T-helper 2 cell treated with Interferon-gamma antibody and Interleukin-4, amounts not matched to agents 5 μg/mL and 100 μg/mL, for 36 hours (primary cell): Measurements from ENCODE around the gene TMEM234.

Experiments
- DNase-seq: peaks from one replicate; pipeline ENCODE4 v3.0.0; 2021; ENCODE audit warnings: low spot score
- H3K27ac Mint-ChIP-seq: one replicate; pipeline ENCODE4 v1.8.0; 2021; ENCODE audit warnings: mild to moderate bottlenecking, mixed read lengths
- H3K27me3 Mint-ChIP-seq: one replicate; pipeline ENCODE4 v1.8.0; 2021; ENCODE audit warnings: low read depth, mixed read lengths
- H3K36me3 Mint-ChIP-seq: one replicate; pipeline ENCODE4 v1.8.0; 2021; ENCODE audit warnings: low read depth, mixed read lengths
- H3K4me1 Mint-ChIP-seq: one replicate; pipeline ENCODE4 v1.8.0; 2021; ENCODE audit warnings: low read depth, mixed read lengths
- H3K4me3 Mint-ChIP-seq: one replicate; pipeline ENCODE4 v1.8.0; 2022; ENCODE audit warnings: mild to moderate bottlenecking, moderate library complexity, mixed read lengths
- H3K9me3 Mint-ChIP-seq: one replicate; pipeline ENCODE4 v1.8.0; 2021; ENCODE audit warnings: mixed read lengths

Gene TMEM234

GRCh38 chr1:32223683-32224082 is 1.5 kb upstream of the TMEM234 start:
- Mint-ChIP-seq H3K4me1 (peaks cover 16% of the 10 kb centered on the region), H3K4me3 (peak overlapping the region; percentile 96), H3K36me3 (peaks cover 39% of the 10 kb centered on the region), H3K9me3 (no peaks in the 10 kb centered on the region), H3K27me3 (no peaks in the 10 kb centered on the region), H3K27ac (peak overlapping the region; percentile 96)
- no peak for DNase-seq

- H3K27ac Mint-ChIP-seq = peak overlapping the region; percentile 96
- H3K36me3 Mint-ChIP-seq = peaks cover 27% of the 10 kb centered on the region
- no peak for DNase-seq
- H3K4me1 Mint-ChIP-seq = peaks cover 15% of the 10 kb centered on the region
- peak overlapping the region; percentile 96 for H3K4me3 Mint-ChIP-seq
- no peaks in the 10 kb centered on the region for H3K9me3 Mint-ChIP-seq
- no peaks in the 10 kb centered on the region for H3K27me3 Mint-ChIP-seq
These were observed 573 bp downstream of the TMEM234 start for GRCh38 chr1:32221581-32221979.

GRCh38 chr1:32220746-32221580 is 1.2 kb downstream of the TMEM234 start:
- Mint-ChIP-seq H3K9me3 (no peaks in the 10 kb centered on the region), H3K27ac (peak overlapping the region; percentile 96), H3K4me3 (peak overlapping the region; percentile 96), H3K36me3 (peaks cover 27% of the 10 kb centered on the region), H3K4me1 (peaks cover 21% of the 10 kb centered on the region), H3K27me3 (no peaks in the 10 kb centered on the region)
- DNase-seq = no peak

GRCh38 chr1:32219022-32219421 is 3.1 kb downstream of the TMEM234 start:
- no peaks in the 10 kb centered on the region for H3K27me3 Mint-ChIP-seq
- peaks cover 19% of the 10 kb centered on the region for H3K36me3 Mint-ChIP-seq
- H3K4me1 Mint-ChIP-seq = peaks cover 18% of the 10 kb centered on the region
- no peaks in the 10 kb centered on the region for H3K9me3 Mint-ChIP-seq
- H3K4me3 Mint-ChIP-seq = no peak overlapping the region
- no peak for DNase-seq
- H3K27ac Mint-ChIP-seq = no peak overlapping the region

- H3K27me3 Mint-ChIP-seq = no peaks in the 10 kb centered on the region
- H3K9me3 Mint-ChIP-seq = no peaks in the 10 kb centered on the region
- H3K36me3 Mint-ChIP-seq = peaks cover 11% of the 10 kb centered on the region
- peaks cover 16% of the 10 kb centered on the region for H3K4me1 Mint-ChIP-seq
- DNase-seq = no peak
- H3K27ac Mint-ChIP-seq = no peak overlapping the region
- no peak overlapping the region for H3K4me3 Mint-ChIP-seq
These were observed 5.6 kb downstream of the TMEM234 start for GRCh38 chr1:32216566-32216965.

GRCh38 chr1:32215629-32216480 is 6.3 kb downstream of the TMEM234 start:
- Mint-ChIP-seq H3K4me1 (peaks cover 10% of the 10 kb centered on the region), H3K9me3 (no peaks in the 10 kb centered on the region), H3K4me3 (no peak overlapping the region), H3K27ac (peak overlapping the region; percentile 67), H3K36me3 (peaks cover 8% of the 10 kb centered on the region), H3K27me3 (no peaks in the 10 kb centered on the region)
- DNase-seq = peak; percentile 47

- H3K4me1 Mint-ChIP-seq = peaks cover 11% of the 10 kb centered on the region
- H3K27me3 Mint-ChIP-seq = no peaks in the 10 kb centered on the region
- H3K9me3 Mint-ChIP-seq = no peaks in the 10 kb centered on the region
- H3K4me3 Mint-ChIP-seq = no peak within 1 kb of the TSS
- peak within 1 kb of the TSS; percentile 43 for H3K27ac Mint-ChIP-seq
- peaks cover 14% of the 10 kb centered on the region for H3K36me3 Mint-ChIP-seq
- DNase-seq = no peak
These were observed 13.2 kb downstream of the TMEM234 start, which contains the start of gene DCDC2B for GRCh38 chr1:32208891-32209328. Gene DCDC2B (plus strand): TSS chr1:32209089. CDS start chr1:32209094, 5 bp downstream.

GRCh38 chr1:32208469-32208868 is 13.7 kb downstream of the TMEM234 start:
- no peaks in the 10 kb centered on the region for H3K9me3 Mint-ChIP-seq
- H3K27ac Mint-ChIP-seq = no peak overlapping the region

GRCh38 chr1:32205401-32206370 is 16.5 kb downstream of the TMEM234 start, which contains the start of gene IQCC:
Gene IQCC (plus strand): TSS chr1:32205671. CDS start chr1:32205682, 11 bp downstream.
- Mint-ChIP-seq H3K9me3 (no peaks in the 10 kb centered on the region), H3K36me3 (peaks cover 18% of the 10 kb centered on the region), H3K4me1 (peaks cover 26% of the 10 kb centered on the region), H3K27ac (peak within 1 kb of the TSS; percentile 84), H3K27me3 (no peaks in the 10 kb centered on the region), H3K4me3 (peak within 1 kb of the TSS; percentile 89)
- peak; percentile 88 for DNase-seq

More at GRCh38 chr1:32208469-32208868, 13.7 kb downstream of the TMEM234 start:
- peaks cover 11% of the 10 kb centered on the region for H3K4me1 Mint-ChIP-seq
- no peak for DNase-seq
- H3K27me3 Mint-ChIP-seq = no peaks in the 10 kb centered on the region
- H3K36me3 Mint-ChIP-seq = peaks cover 16% of the 10 kb centered on the region
- no peak overlapping the region for H3K4me3 Mint-ChIP-seq

GRCh38 chr1:32204943-32205361 is 17.2 kb downstream of the TMEM234 start:
- no peak for DNase-seq
- H3K9me3 Mint-ChIP-seq = no peaks in the 10 kb centered on the region
- peak overlapping the region; percentile 57 for H3K27ac Mint-ChIP-seq
- peaks cover 33% of the 10 kb centered on the region for H3K4me1 Mint-ChIP-seq
- peaks cover 19% of the 10 kb centered on the region for H3K36me3 Mint-ChIP-seq
- peak overlapping the region; percentile 89 for H3K4me3 Mint-ChIP-seq
- H3K27me3 Mint-ChIP-seq = no peaks in the 10 kb centered on the region

- H3K4me1 Mint-ChIP-seq = peaks cover 46% of the 10 kb centered on the region
- H3K36me3 Mint-ChIP-seq = peaks cover 31% of the 10 kb centered on the region
- peak; percentile 80 for DNase-seq
- H3K27me3 Mint-ChIP-seq = no peaks in the 10 kb centered on the region
- no peaks in the 10 kb centered on the region for H3K9me3 Mint-ChIP-seq
- H3K27ac Mint-ChIP-seq = peak overlapping the region; percentile 92
- H3K4me3 Mint-ChIP-seq = peak overlapping the region; percentile 87
These were observed 20.9 kb downstream of the TMEM234 start for GRCh38 chr1:32201011-32201855.

GRCh38 chr1:32200226-32201010 is 21.7 kb downstream of the TMEM234 start, which contains the start of gene CCDC28B:
Gene CCDC28B (plus strand): TSS chr1:32200595. CDS start chr1:32201936, 1,341 bp downstream.
- H3K36me3 Mint-ChIP-seq = peaks cover 35% of the 10 kb centered on the region
- DNase-seq = peak; percentile 56
- H3K27ac Mint-ChIP-seq = peak within 1 kb of the TSS; percentile 92
- H3K4me3 Mint-ChIP-seq = peak within 1 kb of the TSS; percentile 87
- no peaks in the 10 kb centered on the region for H3K9me3 Mint-ChIP-seq
- peaks cover 46% of the 10 kb centered on the region for H3K4me1 Mint-ChIP-seq
- no peaks in the 10 kb centered on the region for H3K27me3 Mint-ChIP-seq
